Heart left ventricle (tissue), 13 donors: ENCODE results near the gene RRAGB.

Source experiments
- CTCF ChIP-seq, 12 donors: fragments of 200-600 bp; sonication (generic) in 4 of 12; IDR thresholded peaks; one replicate each; pipeline versions ENCODE4 v1.5.0 to v1.8.0; 2018 to 2022; ENCODE audit warnings: antibody characterized with exemption in 12 of 12, mild to moderate bottlenecking in 5 of 12
- POLR2A ChIP-seq, 2 donors: fragments of 450-650 bp; IDR thresholded peaks; one replicate each; pipeline ENCODE4 v1.6.1; 2017; ENCODE audit warnings: antibody characterized with exemption in 2 of 2, mild to moderate bottlenecking in 2 of 2, moderate library complexity in 2 of 2
- donor health status: ischemic (EF 13 %, LVEDD 7.1; RV severe dilation, severe dysfunction).
- donor health status: DM: no; HTN: yes; CAD: no.
- donor health status: DM: no; HTN: no; CAD: no.
- donor health status: ischemic (EF 25% LVEDD 6.9; RV normal size, moderate dysfunction).
- donor health status: ischemic (EF 25% LVEDD 5.7; RV mildly dilated, moderate dysfunction).
- donor health status: ischemic (EF 35%, LVEDD 5.7; RV mildly dilated, moderate dysfunction).
- donor health status: nonischemic (EF 11% LVEDD 7.7; RV severe dilation, severe dysfunction).
- donor health status: DM: yes; HTN: yes; CAD: no.
- donor health status: PGD.
- donor health status: ischemic (EF 29% LVEDD 5.4; RV normal size, mild dysfunction).
- donor health status: nonischemic (EF 23%, LVEDD 6.1; RV moderate dilation, normal function).

- TF ChIP-seq CTCF (IDR thresholded peaks at IDR 0.05) = no peak
- no peak for TF ChIP-seq POLR2A (IDR thresholded peaks at IDR 0.05)
Measured at GRCh38 chrX:55742649-55743048, 25.1 kb downstream of the RRAGB start.
